HEK293 (cell line): Measurements from ENCODE around the gene MATN4.
A peak's percentile ranks its signal among the peaks of the same experiment; 100 is the strongest.

Experiments
- CTCF ChIA-PET: fragments of 350-600 bp; formaldehyde crosslinking; extraction: SDS; loops from one replicate; lab custom pipeline; 2021; ENCODE audit warnings: antibody characterized with exemption; lab: Yijun Ruan, JAX
- POLR2A ChIA-PET: fragments of 300-600 bp; formaldehyde crosslinking; extraction: SDS; loops from one replicate; lab custom pipeline; 2020; ENCODE audit warnings: antibody characterized with exemption, inconsistent platforms; lab: Yijun Ruan, JAX
- H3K27ac ChIP-seq: fragments of 200-500 bp; sonication (Bioruptor generic); 2 replicates; pipeline ENCODE4 v1.5.1; 2014; ENCODE audit warnings: low read depth, low read length, control low read depth, inconsistent platforms; ENCODE audit errors: extremely low read depth
- H3K36me3 ChIP-seq, 2 experiments: fragments of 200-500 bp in 1 of 2; sonication (Bioruptor generic) in 1 of 2; 1 replicate in 1 of 2; 2 replicates in 1 of 2; pipeline ENCODE4 v1.5.1; 2014 to 2017; ENCODE audit warnings: inconsistent platforms in 2 of 2, low read length in 2 of 2; ENCODE audit not compliant: control insufficient read depth in 2 of 2, insufficient read depth in 1 of 2
- H3K4me1 ChIP-seq: fragments of 200-500 bp; sonication (Bioruptor generic); 2 replicates; pipeline ENCODE4 v1.5.1; 2014; ENCODE audit warnings: mild to moderate bottlenecking, low read length, inconsistent platforms; ENCODE audit not compliant: control insufficient read depth, insufficient read depth
- H3K4me3 ChIP-seq: 2 replicates; pipeline ENCODE4 v1.5.1; 2011; ENCODE audit warnings: low read depth, mild to moderate bottlenecking, control low read depth, low read length, moderate library complexity
- H3K9me3 ChIP-seq: fragments of 200-500 bp; sonication (Bioruptor generic); 2 replicates; pipeline ENCODE4 v1.5.1; 2014; ENCODE audit warnings: low read depth, low read length, inconsistent platforms; ENCODE audit not compliant: control insufficient read depth, insufficient read depth
- GLIS1 ChIP-seq: fragments of 450-650 bp; formaldehyde crosslinking; IDR thresholded peaks from 2 replicates; pipeline ENCODE4 v1.5.1; 2016; ENCODE audit warnings: missing biosample characterization, missing genetic modification characterization
- GLIS2 ChIP-seq: fragments of 450-650 bp; formaldehyde crosslinking; IDR thresholded peaks from 2 replicates; pipeline ENCODE4 v1.5.1; 2016; ENCODE audit warnings: missing biosample characterization, missing genetic modification characterization
- HOXA7 ChIP-seq: sonication (generic); formaldehyde crosslinking; IDR thresholded peaks from 2 replicates; pipeline ENCODE4 v1.8.1; 2022; ENCODE audit warnings: missing genetic modification reagents, borderline replicate concordance
- KLF1 ChIP-seq: fragments of 450-650 bp; formaldehyde crosslinking; IDR thresholded peaks from 2 replicates; pipeline ENCODE4 v1.5.1; 2016; ENCODE audit warnings: missing biosample characterization, missing genetic modification characterization
- MYNN ChIP-seq: fragments of 450-650 bp; formaldehyde crosslinking; IDR thresholded peaks from 2 replicates; pipeline ENCODE4 v1.5.1; 2016; ENCODE audit warnings: missing biosample characterization, missing genetic modification characterization, borderline replicate concordance
- PRDM1 ChIP-seq: fragments of 450-650 bp; formaldehyde crosslinking; IDR thresholded peaks from 2 replicates; pipeline ENCODE4; 2016; ENCODE audit warnings: missing biosample characterization, missing genetic modification characterization
- ZBTB17 ChIP-seq: fragments of 450-650 bp; formaldehyde crosslinking; IDR thresholded peaks from 2 replicates; pipeline ENCODE4 v1.5.1; 2016; ENCODE audit warnings: missing biosample characterization, missing genetic modification characterization
- ZNF133 ChIP-seq: fragments of 450-650 bp; formaldehyde crosslinking; IDR thresholded peaks from 2 replicates; pipeline ENCODE4 v1.5.1; 2016; ENCODE audit warnings: missing biosample characterization, missing genetic modification characterization
- ZNF16 ChIP-seq: fragments of 450-650 bp; formaldehyde crosslinking; IDR thresholded peaks from 2 replicates; pipeline ENCODE4 v1.5.1; 2016; ENCODE audit warnings: low read depth, missing biosample characterization, missing genetic modification characterization
- ZNF341 ChIP-seq: fragments of 450-650 bp; formaldehyde crosslinking; IDR thresholded peaks from 2 replicates; pipeline ENCODE4; 2016; ENCODE audit warnings: low read depth, missing biosample characterization, missing genetic modification characterization
- ZNF416 ChIP-seq: fragments of 450-650 bp; formaldehyde crosslinking; IDR thresholded peaks from 2 replicates; pipeline ENCODE4 v1.5.1; 2016; ENCODE audit warnings: missing biosample characterization, missing genetic modification characterization
- ZNF561 ChIP-seq: fragments of 450-650 bp; IDR thresholded peaks from 2 replicates; pipeline ENCODE4 v1.5.1; 2018; ENCODE audit warnings: missing biosample characterization, missing genetic modification characterization, borderline replicate concordance
- ZNF585B ChIP-seq: fragments of 450-650 bp; formaldehyde crosslinking; IDR thresholded peaks from 2 replicates; pipeline ENCODE4 v1.5.1; 2016; ENCODE audit warnings: missing biosample characterization, missing genetic modification characterization
- ZNF610 ChIP-seq: fragments of 450-650 bp; formaldehyde crosslinking; IDR thresholded peaks from 2 replicates; pipeline ENCODE4 v1.5.1; 2016; ENCODE audit warnings: missing biosample characterization, missing genetic modification characterization, borderline replicate concordance
- ZNF626 ChIP-seq: fragments of 450-650 bp; sonication (Bioruptor Pico); formaldehyde crosslinking; IDR thresholded peaks from 2 replicates; pipeline ENCODE4 v1.5.1; 2018; ENCODE audit warnings: missing biosample characterization, missing genetic modification characterization, inconsistent platforms
- ZNF76 ChIP-seq: fragments of 450-650 bp; formaldehyde crosslinking; IDR thresholded peaks from 2 replicates; pipeline ENCODE4; 2016; ENCODE audit warnings: low read depth, missing biosample characterization, missing genetic modification characterization, borderline replicate concordance
- ZNF776 ChIP-seq: fragments of 450-650 bp; formaldehyde crosslinking; IDR thresholded peaks from 2 replicates; pipeline ENCODE4 v1.5.0; 2017; ENCODE audit warnings: missing biosample characterization, missing genetic modification characterization, borderline replicate concordance
- ZNF791 ChIP-seq: fragments of 450-650 bp; formaldehyde crosslinking; IDR thresholded peaks from 2 replicates; pipeline ENCODE4 v1.5.1; 2016; ENCODE audit warnings: missing biosample characterization, missing genetic modification characterization
- ZSCAN16 ChIP-seq: fragments of 450-650 bp; formaldehyde crosslinking; IDR thresholded peaks from 2 replicates; pipeline ENCODE4 v1.5.1; 2016; ENCODE audit warnings: missing biosample characterization, missing genetic modification characterization
- TF ChIP-seq, protein P1 (sequence below): fragments of 450-650 bp; formaldehyde crosslinking; IDR thresholded peaks from 2 replicates; pipeline ENCODE4 v1.5.1; 2016; ENCODE audit warnings: missing biosample characterization, missing genetic modification characterization
- TF ChIP-seq, protein P2 (sequence below): fragments of 450-650 bp; formaldehyde crosslinking; IDR thresholded peaks from 2 replicates; pipeline ENCODE4 v1.5.1; 2016; ENCODE audit warnings: missing biosample characterization, missing genetic modification characterization

The MATN4 gene

DNA sequence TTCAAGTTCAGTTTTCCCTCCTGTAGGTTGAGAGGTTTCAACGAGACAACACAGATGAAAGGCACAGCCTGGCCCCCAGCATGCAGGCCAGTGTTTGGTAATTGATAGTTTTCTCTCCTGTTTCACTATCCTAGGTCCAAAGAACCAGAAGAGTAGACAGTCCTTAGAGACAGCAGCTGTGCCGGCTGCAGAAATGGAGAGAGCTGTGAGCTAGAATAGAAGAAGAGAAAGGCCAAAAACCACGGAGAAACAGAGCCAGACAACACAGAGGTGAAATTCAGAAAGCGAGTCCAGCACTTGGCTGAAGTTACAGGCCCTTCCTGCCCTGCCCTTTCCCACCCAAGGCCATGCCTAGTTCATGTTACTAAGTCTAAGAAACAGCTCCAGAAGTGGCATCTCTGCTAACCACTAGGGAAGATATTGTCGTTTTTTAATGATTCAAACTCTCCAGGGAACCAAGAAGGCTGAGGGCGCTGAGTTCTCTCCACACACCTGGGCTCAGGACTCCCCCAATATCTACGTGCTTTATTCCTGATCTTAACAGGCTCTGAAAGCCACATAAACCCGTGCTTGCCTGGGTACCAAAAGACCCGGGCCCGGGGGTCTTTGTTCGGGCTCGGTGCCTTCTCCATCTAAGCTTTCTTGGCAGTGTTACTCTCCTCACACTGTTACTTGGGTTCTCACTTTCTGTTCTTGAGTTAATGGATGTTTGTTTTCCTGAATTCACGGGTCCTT lies 18.0 kb downstream of the MATN4 start:
- TF ChIP-seq PRDM1 (tag by site-specific recombination) = 0 out of 2 replicates have a peak, but pooled peaks have one; percentile 5
- TF ChIP-seq ZNF626 (tag by site-specific recombination) = no peak
- no peak for TF ChIP-seq GLIS2 (tag by site-specific recombination)
- TF ChIP-seq, all 188 proteins: peak for 1
- H3K9me3 ChIP-seq = no peaks in the 10 kb centered on the region
- no peak overlapping the region for H3K4me3 ChIP-seq
- ChIA-PET POLR2A (no interaction called here), CTCF (interaction anchor here (0.6 to 5.9 kb wide), 48 partner anchors 8 to 1409 kb away, joined by 3 to 58 read pairs (median 6); partner anchors contain the start of genes SLPI and WFDC12)
- no peak overlapping the region for H3K27ac ChIP-seq
- H3K4me1 ChIP-seq = no peaks in the 10 kb centered on the region
- H3K36me3 ChIP-seq = no peaks in the 10 kb centered on the region

DNA sequence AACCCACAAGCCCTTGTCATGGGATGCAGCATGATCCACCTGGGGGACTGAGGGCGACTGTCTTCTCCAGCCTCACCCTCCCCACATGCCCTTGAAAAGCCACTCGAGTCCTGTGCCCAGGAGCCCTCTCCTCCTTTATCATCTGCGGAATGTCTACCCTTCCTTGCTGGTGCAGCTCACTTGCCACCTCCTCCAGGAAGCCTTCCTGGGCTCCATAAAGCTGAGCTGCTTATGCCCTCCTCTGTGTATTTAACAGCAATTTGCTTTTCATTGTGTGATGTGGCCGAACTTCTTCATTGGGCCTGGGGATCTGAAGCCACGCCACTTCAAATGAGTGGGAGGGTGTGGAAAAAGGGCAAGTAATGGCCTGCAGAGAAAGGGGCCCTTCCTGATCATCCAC lies 19.2 kb downstream of the MATN4 start:
- H3K27ac ChIP-seq = no peak overlapping the region
- no peak overlapping the region for H3K4me3 ChIP-seq
- TF ChIP-seq ZSCAN16 (no peak), GLIS2 (tag by site-specific recombination) (no peak), ZNF416 (no peak), ZNF341 (tag by site-specific recombination) (no peak), ZNF585B (tag by site-specific recombination) (no peak), ZNF561 (tag by site-specific recombination) (no peak), GLIS1 (no peak), HOXA7 (no peak), ZNF776 (tag by site-specific recombination) (no peak), ZNF791 (no peak), ZNF16 (tag by site-specific recombination) (no peak), ZNF76 (no peak), ZNF133 (no peak), ZNF610 (tag by site-specific recombination) (no peak), ZBTB17 (tag by site-specific recombination) (no peak), KLF1 (tag by site-specific recombination) (no peak), MYNN (tag by site-specific recombination) (no peak)
- TF ChIP-seq, protein P1, sequence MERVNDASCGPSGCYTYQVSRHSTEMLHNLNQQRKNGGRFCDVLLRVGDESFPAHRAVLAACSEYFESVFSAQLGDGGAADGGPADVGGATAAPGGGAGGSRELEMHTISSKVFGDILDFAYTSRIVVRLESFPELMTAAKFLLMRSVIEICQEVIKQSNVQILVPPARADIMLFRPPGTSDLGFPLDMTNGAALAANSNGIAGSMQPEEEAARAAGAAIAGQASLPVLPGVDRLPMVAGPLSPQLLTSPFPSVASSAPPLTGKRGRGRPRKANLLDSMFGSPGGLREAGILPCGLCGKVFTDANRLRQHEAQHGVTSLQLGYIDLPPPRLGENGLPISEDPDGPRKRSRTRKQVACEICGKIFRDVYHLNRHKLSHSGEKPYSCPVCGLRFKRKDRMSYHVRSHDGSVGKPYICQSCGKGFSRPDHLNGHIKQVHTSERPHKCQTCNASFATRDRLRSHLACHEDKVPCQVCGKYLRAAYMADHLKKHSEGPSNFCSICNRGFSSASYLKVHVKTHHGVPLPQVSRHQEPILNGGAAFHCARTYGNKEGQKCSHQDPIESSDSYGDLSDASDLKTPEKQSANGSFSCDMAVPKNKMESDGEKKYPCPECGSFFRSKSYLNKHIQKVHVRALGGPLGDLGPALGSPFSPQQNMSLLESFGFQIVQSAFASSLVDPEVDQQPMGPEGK (tag by site-specific recombination) = no peak
- TF ChIP-seq, protein P2, sequence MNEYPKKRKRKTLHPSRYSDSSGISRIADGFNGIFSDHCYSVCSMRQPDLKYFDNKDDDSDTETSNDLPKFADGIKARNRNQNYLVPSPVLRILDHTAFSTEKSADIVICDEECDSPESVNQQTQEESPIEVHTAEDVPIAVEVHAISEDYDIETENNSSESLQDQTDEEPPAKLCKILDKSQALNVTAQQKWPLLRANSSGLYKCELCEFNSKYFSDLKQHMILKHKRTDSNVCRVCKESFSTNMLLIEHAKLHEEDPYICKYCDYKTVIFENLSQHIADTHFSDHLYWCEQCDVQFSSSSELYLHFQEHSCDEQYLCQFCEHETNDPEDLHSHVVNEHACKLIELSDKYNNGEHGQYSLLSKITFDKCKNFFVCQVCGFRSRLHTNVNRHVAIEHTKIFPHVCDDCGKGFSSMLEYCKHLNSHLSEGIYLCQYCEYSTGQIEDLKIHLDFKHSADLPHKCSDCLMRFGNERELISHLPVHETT (tag by site-specific recombination) = no peak
- ChIA-PET CTCF (interaction anchor here (1.6 to 4.2 kb wide), 3 partner anchors 16 to 245 kb away, joined by 6 to 17 read pairs (median 12); no protein-coding TSS in a partner anchor), POLR2A (no interaction called here)
- H3K36me3 ChIP-seq = no peaks in the 10 kb centered on the region
- no peaks in the 10 kb centered on the region for H3K9me3 ChIP-seq
- no peaks in the 10 kb centered on the region for H3K4me1 ChIP-seq
